Measurements from ENCODE around the gene PSMD11.

- TF ChIP-seq CTCF (IDR thresholded peaks at IDR 0.05) = no peak
- TF ChIP-seq POLR2A (IDR thresholded peaks at IDR 0.05) = no peak
Observed at GRCh38 chr17:32493571-32493970, 49.3 kb downstream of the PSMD11 start.

Data from uterus (tissue), 2 donors.